Loucy (cell line): ENCODE data around the gene SAMD14.

Source experiments
- H2AFZ ChIP-seq: fragments of 200-600 bp; sonication (generic); 2 replicates; pipeline ENCODE4 v1.6.0; 2016; ENCODE audit warnings: antibody characterized with exemption, mild to moderate bottlenecking, low read length, moderate library complexity
- H3F3A ChIP-seq: fragments of 200-600 bp; 2 replicates; pipeline ENCODE4 v1.6.0; 2016; ENCODE audit warnings: antibody characterized with exemption, low read depth, mild to moderate bottlenecking
- H3K27me3 ChIP-seq: fragments of 200-600 bp; sonication (generic); 2 replicates; pipeline ENCODE4 v1.6.1; 2014; ENCODE audit warnings: low read length, mild to moderate bottlenecking; ENCODE audit not compliant: insufficient read depth, poor library complexity, severe bottlenecking
- H3K36me3 ChIP-seq: fragments of 200-600 bp; sonication (generic); 2 replicates; pipeline ENCODE4 v1.6.1; 2016; ENCODE audit warnings: low read length; ENCODE audit not compliant: insufficient read depth
- H3K4me1 ChIP-seq: fragments of 200-600 bp; sonication (generic); 2 replicates; pipeline ENCODE4 v1.5.1; 2014; ENCODE audit warnings: low read length, mild to moderate bottlenecking; ENCODE audit not compliant: insufficient read depth, poor library complexity, severe bottlenecking
- H3K4me2 ChIP-seq: fragments of 200-600 bp; sonication (generic); 2 replicates; pipeline ENCODE4 v1.6.0; 2014; ENCODE audit warnings: antibody characterized with exemption, low read length, low read depth, mild to moderate bottlenecking; ENCODE audit not compliant: poor library complexity, severe bottlenecking
- H3K4me3 ChIP-seq: fragments of 200-600 bp; sonication (generic); 2 replicates; pipeline ENCODE4 v1.5.1; 2014; ENCODE audit warnings: low read length, mild to moderate bottlenecking, mixed read lengths; ENCODE audit not compliant: poor library complexity, severe bottlenecking
- H3K79me2 ChIP-seq: fragments of 200-600 bp; sonication (generic); 2 replicates; pipeline ENCODE4 v1.6.1; 2014; ENCODE audit warnings: low read length; ENCODE audit not compliant: insufficient read depth
- H3K9ac ChIP-seq: fragments of 200-600 bp; sonication (generic); 2 replicates; pipeline ENCODE4 v1.6.0; 2014; ENCODE audit warnings: mild to moderate bottlenecking, low read depth, low read length, moderate library complexity; ENCODE audit not compliant: poor library complexity, severe bottlenecking
- H3K9me2 ChIP-seq: fragments of 200-600 bp; sonication (generic); replicated peaks from 2 replicates; pipeline ENCODE4 v1.6.1; 2016; ENCODE audit warnings: low read depth, low read length, mixed read lengths
- H3K9me3 ChIP-seq: fragments of 200-600 bp; sonication (generic); 2 replicates; pipeline ENCODE4 v1.6.1; 2014; ENCODE audit warnings: mild to moderate bottlenecking, antibody characterized with exemption, low read length, low read depth; ENCODE audit not compliant: insufficient read depth
- H4K20me1 ChIP-seq: fragments of 200-600 bp; sonication (generic); 2 replicates; pipeline ENCODE4 v1.6.0; 2014; ENCODE audit warnings: antibody characterized with exemption, low read length, mild to moderate bottlenecking; ENCODE audit not compliant: insufficient read depth, poor library complexity, severe bottlenecking
- EZH2phosphoT487 ChIP-seq: fragments of 200-600 bp; IDR thresholded peaks from 2 replicates; pipeline ENCODE4 v1.6.1; 2018; ENCODE audit warnings: antibody characterized with exemption, mild to moderate bottlenecking, moderate library complexity, borderline replicate concordance
- TF ChIP-seq, protein P1 (sequence below): fragments of 200-600 bp; sonication (generic); conservative IDR thresholded peaks from 2 replicates; pipeline ENCODE4 v1.5.1; 2014; ENCODE audit warnings: mild to moderate bottlenecking, antibody characterized with exemption, low read length

Gene SAMD14

GRCh38 chr17:50146927-50147665 lies 17.1 kb upstream of the SAMD14 start:
- TF ChIP-seq, protein P1, sequence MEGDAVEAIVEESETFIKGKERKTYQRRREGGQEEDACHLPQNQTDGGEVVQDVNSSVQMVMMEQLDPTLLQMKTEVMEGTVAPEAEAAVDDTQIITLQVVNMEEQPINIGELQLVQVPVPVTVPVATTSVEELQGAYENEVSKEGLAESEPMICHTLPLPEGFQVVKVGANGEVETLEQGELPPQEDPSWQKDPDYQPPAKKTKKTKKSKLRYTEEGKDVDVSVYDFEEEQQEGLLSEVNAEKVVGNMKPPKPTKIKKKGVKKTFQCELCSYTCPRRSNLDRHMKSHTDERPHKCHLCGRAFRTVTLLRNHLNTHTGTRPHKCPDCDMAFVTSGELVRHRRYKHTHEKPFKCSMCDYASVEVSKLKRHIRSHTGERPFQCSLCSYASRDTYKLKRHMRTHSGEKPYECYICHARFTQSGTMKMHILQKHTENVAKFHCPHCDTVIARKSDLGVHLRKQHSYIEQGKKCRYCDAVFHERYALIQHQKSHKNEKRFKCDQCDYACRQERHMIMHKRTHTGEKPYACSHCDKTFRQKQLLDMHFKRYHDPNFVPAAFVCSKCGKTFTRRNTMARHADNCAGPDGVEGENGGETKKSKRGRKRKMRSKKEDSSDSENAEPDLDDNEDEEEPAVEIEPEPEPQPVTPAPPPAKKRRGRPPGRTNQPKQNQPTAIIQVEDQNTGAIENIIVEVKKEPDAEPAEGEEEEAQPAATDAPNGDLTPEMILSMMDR, result no peak
- no peak for TF ChIP-seq EZH2phosphoT487
- peaks cover 36% of the 10 kb centered on the region for H3K4me1 ChIP-seq
- H3K9me3 ChIP-seq, result no peaks in the 10 kb centered on the region
- peak overlapping the region; percentile 99 for H3K9ac ChIP-seq
- no peaks in the 10 kb centered on the region for H3K9me2 ChIP-seq
- peak overlapping the region; percentile 87 for H3K4me2 ChIP-seq
- peaks cover 87% of the 10 kb centered on the region for H3K79me2 ChIP-seq
- no peaks in the 10 kb centered on the region for H3F3A ChIP-seq
- H4K20me1 ChIP-seq, result peaks cover 67% of the 10 kb centered on the region
- H3K4me3 ChIP-seq, result peak overlapping the region; percentile 82
- H2AFZ ChIP-seq, result no peak overlapping the region
- H3K36me3 ChIP-seq, result peaks cover 30% of the 10 kb centered on the region; the same call in 1 of the 2 replicates
- no peaks in the 10 kb centered on the region for H3K27me3 ChIP-seq

DNA sequence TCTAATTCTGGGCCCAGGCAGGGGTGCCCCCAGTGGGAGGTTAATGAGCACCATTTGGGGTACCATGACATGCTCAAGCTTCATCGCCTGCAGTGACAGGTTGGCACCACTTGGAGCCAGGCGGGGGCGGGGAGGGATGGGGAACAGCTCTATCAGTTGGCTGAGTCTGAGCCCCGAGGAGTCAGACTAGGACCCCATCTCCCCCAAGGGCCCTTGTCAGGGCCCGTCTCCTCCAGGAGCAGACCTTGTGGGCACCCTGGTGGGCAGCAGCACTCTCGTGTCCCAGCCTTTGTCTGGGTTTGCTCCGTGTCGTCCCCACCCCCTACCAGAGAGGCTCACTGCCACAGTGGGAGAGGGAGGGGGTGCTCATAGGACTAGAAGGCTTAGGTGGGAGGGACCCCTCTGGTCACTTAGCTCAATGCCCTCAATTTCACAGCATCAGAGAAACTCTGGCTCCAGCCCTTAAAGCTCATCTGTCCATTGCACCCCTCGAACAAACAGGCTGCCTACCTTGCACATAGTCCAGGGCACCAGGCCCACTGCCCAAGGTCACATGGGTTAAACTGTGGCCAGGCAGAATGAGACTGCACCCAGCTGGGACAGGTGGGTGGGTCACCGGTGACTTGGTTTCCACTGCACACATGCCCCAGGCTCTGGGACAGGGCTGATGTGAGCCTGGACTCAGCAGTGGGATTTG lies 16.4 kb upstream of the SAMD14 start:
- Histone ChIP-seq H3K9me2 (no peaks in the 10 kb centered on the region), H3K4me3 (peak overlapping the region; percentile 82), H4K20me1 (peaks cover 73% of the 10 kb centered on the region), H3K4me1 (peaks cover 41% of the 10 kb centered on the region), H3K79me2 (peaks cover 94% of the 10 kb centered on the region), H3K4me2 (peak overlapping the region; percentile 87), H3K9ac (peak overlapping the region; percentile 99), H3K36me3 (peaks cover 36% of the 10 kb centered on the region; the same call in 1 of the 2 replicates), H2AFZ (no peak overlapping the region), H3K9me3 (no peaks in the 10 kb centered on the region), H3K27me3 (no peaks in the 10 kb centered on the region), H3F3A (no peaks in the 10 kb centered on the region)
- TF ChIP-seq, protein P1, result peak; percentile 51
- no peak for TF ChIP-seq EZH2phosphoT487

- Histone ChIP-seq H3K9me2 (no peaks in the 10 kb centered on the region), H3K36me3 (peaks cover 43% of the 10 kb centered on the region; the same call in 1 of the 2 replicates), H3K9me3 (no peaks in the 10 kb centered on the region), H4K20me1 (peaks cover 80% of the 10 kb centered on the region), H3K4me3 (peak overlapping the region; percentile 82), H3K79me2 (peaks cover 100% of the 10 kb centered on the region), H3K4me1 (peaks cover 47% of the 10 kb centered on the region), H3F3A (no peaks in the 10 kb centered on the region), H3K4me2 (peak overlapping the region; percentile 87), H3K9ac (peak overlapping the region; percentile 99), H3K27me3 (no peaks in the 10 kb centered on the region), H2AFZ (no peak overlapping the region)
- TF ChIP-seq, protein P1, result no peak
- no peak for TF ChIP-seq EZH2phosphoT487
Observed at GRCh38 chr17:50145532-50146229, 15.7 kb upstream of the SAMD14 start.
